ENCODE measurements around the gene AKAP13.
A peak's percentile ranks its signal among the peaks of the same experiment; 100 is the strongest.
"Not testable (repeated sequence)": the region's sequence is repeated elsewhere in the genome, so short reads cannot be mapped to it uniquely, and the experiment has no call there.

The AKAP13 gene

DNA sequence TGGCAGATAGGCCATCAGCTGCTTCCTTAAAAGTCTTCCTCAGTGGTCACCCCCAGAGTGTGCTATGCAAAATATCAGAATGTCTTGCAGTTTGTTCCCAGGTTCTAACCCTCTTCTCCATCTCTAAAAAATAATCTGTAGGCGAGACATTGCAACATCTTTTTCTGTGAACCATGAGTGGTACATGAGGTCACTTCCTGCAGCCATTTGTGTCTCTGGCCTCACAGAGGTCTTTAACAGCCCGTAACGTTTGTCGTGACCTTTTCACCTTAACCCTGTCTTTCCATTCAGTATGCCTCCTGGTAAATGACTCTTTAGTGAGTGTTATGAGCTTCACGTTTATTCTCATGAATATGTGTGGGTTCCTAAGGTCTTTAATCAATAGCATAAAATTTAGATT lies 269.0 kb downstream of the AKAP13 start:
- DNase-seq (ENCODE audit: extremely low read depth, low read depth): peak; percentile 62
- TF ChIP-seq, protein P1, sequence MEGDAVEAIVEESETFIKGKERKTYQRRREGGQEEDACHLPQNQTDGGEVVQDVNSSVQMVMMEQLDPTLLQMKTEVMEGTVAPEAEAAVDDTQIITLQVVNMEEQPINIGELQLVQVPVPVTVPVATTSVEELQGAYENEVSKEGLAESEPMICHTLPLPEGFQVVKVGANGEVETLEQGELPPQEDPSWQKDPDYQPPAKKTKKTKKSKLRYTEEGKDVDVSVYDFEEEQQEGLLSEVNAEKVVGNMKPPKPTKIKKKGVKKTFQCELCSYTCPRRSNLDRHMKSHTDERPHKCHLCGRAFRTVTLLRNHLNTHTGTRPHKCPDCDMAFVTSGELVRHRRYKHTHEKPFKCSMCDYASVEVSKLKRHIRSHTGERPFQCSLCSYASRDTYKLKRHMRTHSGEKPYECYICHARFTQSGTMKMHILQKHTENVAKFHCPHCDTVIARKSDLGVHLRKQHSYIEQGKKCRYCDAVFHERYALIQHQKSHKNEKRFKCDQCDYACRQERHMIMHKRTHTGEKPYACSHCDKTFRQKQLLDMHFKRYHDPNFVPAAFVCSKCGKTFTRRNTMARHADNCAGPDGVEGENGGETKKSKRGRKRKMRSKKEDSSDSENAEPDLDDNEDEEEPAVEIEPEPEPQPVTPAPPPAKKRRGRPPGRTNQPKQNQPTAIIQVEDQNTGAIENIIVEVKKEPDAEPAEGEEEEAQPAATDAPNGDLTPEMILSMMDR (IDR thresholded peaks at IDR 0.05; ENCODE audit: low read depth, low read length, missing control alignments): no peak
- H3K4me3 ChIP-seq (replicated peaks; ENCODE audit: low read depth, low read length): no peak overlapping the region

DNA sequence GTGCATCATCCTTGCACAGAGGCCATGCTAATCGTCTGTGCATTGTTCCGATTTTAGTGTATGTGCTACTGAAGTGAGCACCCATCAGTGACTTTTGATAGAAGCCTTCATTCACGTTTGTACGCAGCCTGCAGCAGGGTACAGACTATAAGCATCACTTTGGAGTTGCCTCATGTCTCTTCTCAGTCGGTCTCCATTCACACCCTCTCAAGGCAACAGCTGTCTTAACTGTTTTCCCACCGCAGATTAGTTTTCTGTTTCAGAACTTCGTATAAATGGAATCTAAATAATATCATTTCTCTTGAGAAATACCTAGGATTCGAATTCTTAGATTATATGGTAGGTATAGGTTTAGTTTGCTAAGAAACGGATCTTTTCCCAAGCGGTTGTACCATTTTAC lies 271.1 kb downstream of the AKAP13 start:
- no peak overlapping the region for H3K4me3 ChIP-seq (replicated peaks; ENCODE audit: low read depth, low read length)
- TF ChIP-seq, protein P1 (IDR thresholded peaks at IDR 0.05; ENCODE audit: low read depth, low read length, missing control alignments): no peak
- no peak for DNase-seq (ENCODE audit: extremely low read depth, low read depth)

DNA sequence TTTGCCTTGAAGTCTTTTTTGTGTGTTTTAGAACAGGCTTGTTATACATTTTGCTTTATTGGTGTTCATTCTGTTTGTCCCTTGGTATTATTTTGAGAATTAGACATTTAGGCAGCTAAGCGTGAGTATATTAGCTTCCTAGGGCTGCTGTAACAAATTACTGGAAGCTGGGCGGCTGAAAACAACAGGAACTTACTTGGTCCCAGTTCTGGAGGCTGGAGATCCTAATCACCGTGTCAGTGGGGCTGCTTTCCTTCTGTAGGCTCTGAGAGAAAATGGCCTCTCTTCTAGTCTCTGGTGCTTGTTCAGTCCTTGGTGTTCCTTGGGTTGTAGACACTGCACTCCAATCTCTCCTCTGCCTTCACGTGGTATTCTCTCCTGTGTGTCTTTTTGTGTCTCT lies 272.1 kb downstream of the AKAP13 start:
- DNase-seq (ENCODE audit: extremely low read depth, low read depth): no peak
- H3K4me3 ChIP-seq (replicated peaks; ENCODE audit: low read depth, low read length): no peak overlapping the region
- TF ChIP-seq, protein P1 (IDR thresholded peaks at IDR 0.05; ENCODE audit: low read depth, low read length, missing control alignments): no peak

DNA sequence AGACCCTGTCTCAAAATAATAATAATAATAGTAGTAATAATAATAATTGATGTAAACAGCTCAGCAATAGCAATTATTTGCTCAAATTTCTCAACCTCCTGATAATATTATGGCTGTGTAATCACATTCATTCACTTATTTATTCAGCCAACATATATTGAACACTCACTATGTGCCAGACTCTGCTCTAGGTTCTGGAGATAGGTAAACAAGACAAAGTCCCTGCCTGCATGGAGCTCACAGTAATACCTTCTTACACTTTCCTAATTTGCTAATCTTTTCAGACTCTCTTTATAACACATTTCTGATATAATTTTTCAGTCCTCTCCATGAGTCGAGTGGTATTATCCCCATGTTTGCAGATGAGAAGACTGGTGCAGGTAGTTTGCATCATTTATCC lies 276.7 kb downstream of the AKAP13 start:
- TF ChIP-seq, protein P1 (IDR thresholded peaks at IDR 0.05; ENCODE audit: low read depth, low read length, missing control alignments): no peak
- DNase-seq (ENCODE audit: extremely low read depth, low read depth): no peak
- H3K4me3 ChIP-seq (replicated peaks; ENCODE audit: low read depth, low read length): no peak overlapping the region

DNA sequence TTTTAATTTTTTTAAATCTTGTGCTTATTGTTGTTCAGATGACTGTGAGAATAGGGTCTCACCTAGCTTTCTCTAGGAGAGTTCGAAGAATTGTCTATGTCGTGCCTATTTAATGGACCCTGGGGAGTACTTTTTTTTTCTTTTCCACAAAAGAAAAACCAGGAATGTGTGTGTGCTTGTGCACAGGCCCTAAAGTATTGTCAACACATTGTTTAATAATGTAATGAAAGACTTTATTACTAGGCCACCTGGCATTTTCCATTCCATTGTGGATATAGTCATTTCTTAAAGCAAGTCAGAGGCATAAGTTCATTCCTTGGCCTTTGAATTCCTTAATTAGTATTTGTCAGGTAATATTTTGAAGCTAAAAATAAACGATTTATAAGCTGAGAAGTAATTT lies 278.4 kb downstream of the AKAP13 start:
- no peak overlapping the region for H3K4me3 ChIP-seq (replicated peaks; ENCODE audit: low read depth, low read length)
- TF ChIP-seq, protein P1 (IDR thresholded peaks at IDR 0.05; ENCODE audit: low read depth, low read length, missing control alignments): no peak
- DNase-seq (ENCODE audit: extremely low read depth, low read depth): no peak

DNA sequence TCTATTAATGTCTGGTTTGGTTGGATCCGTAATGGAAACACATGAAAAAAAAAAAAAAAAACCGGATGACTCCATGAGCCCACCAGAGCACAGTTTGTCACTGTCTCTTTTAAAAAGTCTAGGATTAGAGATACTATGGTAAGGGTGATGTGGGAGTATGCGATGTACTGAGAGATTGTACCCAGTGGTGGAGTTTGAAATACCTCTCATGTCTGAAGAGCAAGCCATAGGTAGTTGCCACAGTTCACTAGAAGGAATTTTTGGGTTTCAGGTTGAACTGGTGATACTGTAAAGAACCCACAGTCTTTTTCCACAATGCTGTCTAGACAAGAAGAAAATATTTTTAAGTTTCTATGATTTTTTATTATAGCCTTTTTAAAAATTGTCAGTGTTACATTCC lies 281.5 kb downstream of the AKAP13 start:
- H3K4me3 ChIP-seq (replicated peaks; ENCODE audit: low read depth, low read length): no peak overlapping the region
- no peak for DNase-seq (ENCODE audit: extremely low read depth, low read depth)
- TF ChIP-seq, protein P1 (IDR thresholded peaks at IDR 0.05; ENCODE audit: low read depth, low read length, missing control alignments): no peak

DNA sequence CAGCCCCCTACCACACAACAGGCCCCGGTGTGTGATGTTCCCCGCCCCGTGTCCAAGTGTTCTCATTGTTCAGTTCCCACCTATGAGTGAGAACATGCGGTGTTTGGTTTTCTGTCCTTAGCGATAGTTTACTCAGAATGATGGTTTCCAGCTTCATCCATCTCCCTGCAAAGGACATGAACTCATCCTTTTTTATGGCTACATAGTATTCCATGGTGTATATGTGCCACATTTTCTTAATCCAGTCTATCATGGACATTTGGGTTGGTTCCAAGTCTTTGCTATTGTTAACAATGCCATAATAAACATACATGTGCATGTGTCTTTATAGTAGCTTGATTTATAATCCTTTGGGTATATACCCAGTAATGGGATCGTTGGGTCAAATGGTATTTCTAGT lies 285.3 kb downstream of the AKAP13 start:
- not testable (repeated sequence) for H3K4me3 ChIP-seq (replicated peaks; ENCODE audit: low read depth, low read length); DNase-seq (ENCODE audit: extremely low read depth, low read depth)
